Fibroblast of skin of abdomen (primary cell): ENCODE results near the gene COMMD10.
"Not testable (repeated sequence)": the region's sequence is repeated elsewhere in the genome, so short reads cannot be mapped to it uniquely, and the experiment has no call there.

Experiments
- DNase-seq: peaks from one replicate; pipeline ENCODE4 v3.0.0-alpha.2; 2013

Gene COMMD10

GRCh38 chr5:116098998-116099397 lies 14.2 kb downstream of the COMMD10 start:
- DNase-seq, result no peak

- not testable (repeated sequence) for DNase-seq
These were observed 20.1 kb downstream of the COMMD10 start for GRCh38 chr5:116104941-116105340.

- DNase-seq, result no peak
These were observed 30.3 kb downstream of the COMMD10 start for GRCh38 chr5:116115163-116115562.

GRCh38 chr5:116130471-116130870 lies 45.6 kb downstream of the COMMD10 start:
- DNase-seq, result peak; percentile 72

GRCh38 chr5:116130976-116131375 lies 46.2 kb downstream of the COMMD10 start:
- no peak for DNase-seq

DNA sequence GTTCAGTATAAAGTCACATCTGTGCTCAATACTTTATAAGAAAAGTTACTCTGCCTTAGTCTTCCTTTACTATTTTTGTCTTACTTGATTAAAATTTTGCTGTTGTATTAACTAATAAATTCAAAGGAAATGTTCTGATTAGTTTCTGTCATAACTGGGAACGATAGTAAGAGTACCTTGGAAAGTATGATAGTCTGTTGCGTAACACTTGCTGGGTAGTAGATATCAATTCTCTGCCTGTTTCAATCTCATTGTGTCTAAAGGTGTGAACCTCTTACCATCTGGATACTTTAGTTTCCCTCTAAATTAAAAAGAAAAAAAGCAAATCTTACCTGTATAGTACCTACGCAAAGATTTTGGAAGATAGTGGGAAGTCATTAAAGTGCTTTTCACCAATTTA lies 48.5 kb downstream of the COMMD10 start:
- no peak for DNase-seq

- DNase-seq, result no peak
These were observed 50.5 kb downstream of the COMMD10 start for GRCh38 chr5:116135344-116135743.

GRCh38 chr5:116137544-116138378 lies 52.9 kb downstream of the COMMD10 start:
- peak; percentile 41 for DNase-seq

DNA sequence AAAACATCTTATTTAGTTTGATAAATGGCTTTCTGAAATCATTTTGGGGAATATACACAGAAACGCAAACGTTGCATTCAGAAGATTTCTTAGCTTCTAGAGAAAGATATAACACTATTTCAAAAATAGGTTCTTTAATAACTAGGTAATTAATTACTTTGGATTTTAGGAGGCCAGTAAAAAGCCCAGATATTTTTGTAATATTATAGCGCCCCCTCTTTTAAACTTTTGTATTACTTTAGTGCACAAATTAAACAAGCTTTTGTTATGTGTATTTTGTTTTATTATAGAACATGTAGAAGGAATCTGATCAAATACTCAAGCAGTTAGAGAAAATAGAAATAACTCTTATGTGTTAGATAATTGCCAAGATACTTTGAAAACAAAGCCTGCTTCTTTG lies 57.7 kb downstream of the COMMD10 start:
- no peak for DNase-seq

GRCh38 chr5:116144103-116144502 lies 59.3 kb downstream of the COMMD10 start:
- peak; percentile 35 for DNase-seq

DNA sequence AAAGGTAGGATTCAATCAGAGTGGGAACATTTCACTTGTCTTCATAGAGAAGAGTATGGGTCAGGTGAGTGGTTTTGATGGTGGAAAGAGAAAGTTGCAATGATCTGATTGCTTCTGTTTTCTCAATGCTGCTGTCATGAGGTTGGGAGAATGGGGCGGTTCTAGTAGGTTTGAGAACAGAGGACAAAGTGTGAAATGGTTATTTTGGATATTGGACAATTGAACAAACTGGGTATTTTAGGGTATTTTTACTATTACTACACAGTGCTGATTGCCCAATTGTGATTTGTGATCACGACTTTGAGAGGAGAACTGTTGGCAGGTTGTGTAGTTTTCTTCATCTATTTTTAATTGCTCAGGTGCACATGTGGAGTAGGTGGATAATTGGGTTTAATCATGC lies 60.2 kb downstream of the COMMD10 start:
- no peak for DNase-seq

DNA sequence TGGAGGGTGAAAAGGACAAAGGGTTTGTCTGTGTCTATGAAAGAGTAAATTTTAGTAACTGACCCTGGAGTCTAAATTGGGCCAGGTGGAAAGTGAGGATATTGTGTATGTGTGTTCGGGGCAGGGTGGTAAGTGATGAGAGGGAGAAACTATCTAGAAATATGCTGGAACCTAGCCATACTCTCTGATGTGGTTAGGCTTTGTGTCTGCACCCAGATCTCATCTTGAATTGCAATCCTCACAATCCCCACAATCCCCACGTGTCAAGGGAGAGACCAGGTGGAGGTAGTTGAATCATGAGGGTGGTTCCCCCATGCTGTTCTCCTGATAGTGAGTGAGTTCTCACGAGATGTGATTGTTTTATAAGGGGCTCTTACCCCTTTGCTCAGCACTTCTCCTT lies 60.6 kb downstream of the COMMD10 start:
- no peak for DNase-seq

GRCh38 chr5:116152169-116152568 lies 67.3 kb downstream of the COMMD10 start:
- DNase-seq, result no peak

DNA sequence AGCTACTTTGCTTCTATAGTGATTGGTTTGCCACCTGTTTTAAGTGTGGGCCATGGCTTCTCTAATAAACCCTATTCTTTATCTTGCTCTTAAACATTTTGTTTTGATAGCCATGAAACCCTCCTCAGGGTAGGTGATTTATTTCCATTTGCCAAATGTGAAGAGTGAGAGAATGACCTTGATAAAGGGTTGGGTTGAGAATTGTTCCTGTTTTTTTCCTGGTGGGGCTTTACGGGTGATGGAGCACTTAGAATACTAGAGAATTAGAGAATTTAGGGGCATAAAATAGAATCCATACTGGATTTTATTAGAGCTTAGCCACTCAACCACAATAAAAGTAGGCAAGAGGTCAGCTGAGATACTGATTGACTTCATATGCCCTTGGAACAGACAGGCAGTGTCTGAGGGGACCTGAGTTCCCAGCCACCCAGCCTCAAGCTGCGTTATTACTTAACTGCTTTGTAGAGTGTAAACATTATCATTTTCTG lies 68.9 kb downstream of the COMMD10 start:
- no peak for DNase-seq

GRCh38 chr5:116154252-116154651 lies 69.4 kb downstream of the COMMD10 start:
- no peak for DNase-seq

DNA sequence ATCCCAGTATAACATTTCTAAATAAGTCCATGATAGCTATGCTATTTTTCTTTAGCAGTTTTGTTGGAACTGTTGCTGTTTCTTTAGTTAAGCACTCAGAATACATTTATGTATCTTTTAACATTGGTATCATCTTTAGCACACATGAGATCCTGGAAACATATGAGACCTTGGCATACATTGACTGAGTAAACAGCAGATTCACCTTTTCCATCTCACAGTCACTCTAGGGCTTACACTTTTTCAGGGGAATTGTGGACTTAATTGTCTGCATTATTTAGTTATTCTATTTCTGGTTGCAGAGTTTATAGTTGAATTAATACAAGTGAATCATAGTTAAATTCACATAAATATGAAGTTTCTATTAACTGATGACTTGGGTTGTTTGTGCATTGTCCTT lies 70.1 kb downstream of the COMMD10 start:
- no peak for DNase-seq

GRCh38 chr5:116157902-116158301 lies 73.1 kb downstream of the COMMD10 start:
- no peak for DNase-seq

- no peak for DNase-seq
These were observed 74.2 kb downstream of the COMMD10 start for GRCh38 chr5:116159006-116159405.

GRCh38 chr5:116174111-116174510 lies 89.3 kb downstream of the COMMD10 start:
- DNase-seq, result no peak

- DNase-seq, result no peak
These were observed 91.3 kb downstream of the COMMD10 start for GRCh38 chr5:116176121-116176520.

DNA sequence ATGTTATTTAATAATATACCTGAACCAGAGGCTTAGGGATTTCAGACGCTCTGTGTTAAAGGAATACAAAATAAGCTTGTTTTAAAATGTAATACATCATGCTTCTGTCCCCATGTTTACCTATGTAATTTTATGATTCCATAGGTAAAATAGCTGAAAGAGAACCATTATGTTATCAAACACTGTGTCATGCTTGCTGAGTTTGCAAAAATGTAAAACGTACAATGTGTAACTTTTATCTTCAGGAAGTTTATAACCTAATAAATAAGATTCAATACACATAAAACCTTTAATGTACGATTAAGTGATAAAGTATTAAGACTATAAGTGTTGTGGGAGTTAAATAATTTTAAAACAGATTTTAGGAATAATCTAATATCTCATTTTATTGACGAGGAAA lies 94.1 kb downstream of the COMMD10 start:
- no peak for DNase-seq

DNA sequence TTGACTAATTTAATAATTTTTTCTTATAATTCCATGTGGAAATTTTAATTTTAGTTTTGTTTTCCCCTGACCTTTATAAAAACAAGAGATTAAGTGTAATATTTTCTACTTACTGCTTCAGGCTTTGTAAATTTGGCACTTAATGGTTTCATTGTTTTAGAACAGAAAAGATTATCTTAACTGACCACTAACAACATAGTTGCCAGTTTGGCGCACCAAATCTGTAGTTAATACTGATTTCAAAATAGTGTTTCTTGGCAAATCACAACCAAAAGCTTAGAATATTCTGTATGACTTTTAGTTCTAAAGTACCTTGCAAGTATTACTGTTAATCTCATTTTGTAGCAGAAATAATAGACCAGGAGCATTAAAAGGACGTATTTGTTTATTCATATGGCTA lies 124.3 kb downstream of the COMMD10 start:
- no peak for DNase-seq

DNA sequence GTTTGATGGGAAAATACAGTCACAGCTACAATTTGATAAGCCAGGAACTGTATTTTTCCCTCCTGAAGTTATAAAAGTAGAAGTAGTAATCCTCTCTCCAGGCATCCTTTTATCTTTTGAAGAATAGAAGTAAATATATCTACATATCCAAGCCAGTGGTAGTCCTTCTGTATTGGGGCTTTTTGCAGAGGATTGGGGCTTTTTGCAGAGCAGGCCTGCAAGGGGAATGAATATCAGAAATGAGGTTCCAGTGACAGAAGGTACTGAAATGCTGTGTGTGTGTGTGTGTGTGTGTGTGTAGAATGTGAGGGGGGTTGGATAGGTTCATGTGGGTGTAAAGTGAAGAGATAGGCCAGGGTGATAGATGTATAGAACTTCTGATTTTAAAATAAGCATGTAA lies 127.4 kb downstream of the COMMD10 start:
- no peak for DNase-seq

GRCh38 chr5:116216246-116216645 lies 131.4 kb downstream of the COMMD10 start:
- no peak for DNase-seq
